Skeletal muscle satellite cell (primary cell): ENCODE measurements around the gene URI1.

Source experiments
- H3K27me3 ChIP-seq: 2 replicates; pipeline ENCODE4 v1.7.0; 2013; ENCODE audit warnings: low read length; ENCODE audit not compliant: control insufficient read depth, insufficient read depth
- H3K36me3 ChIP-seq: 2 replicates; pipeline ENCODE4 v1.7.0; 2013; ENCODE audit warnings: mild to moderate bottlenecking, control low read depth, low read length; ENCODE audit not compliant: insufficient read depth
- H3K4me1 ChIP-seq: 2 replicates; pipeline ENCODE4 v1.7.0; 2013; ENCODE audit warnings: low read length; ENCODE audit not compliant: control insufficient read depth, insufficient read depth
- H3K4me2 ChIP-seq: 2 replicates; pipeline ENCODE4 v1.7.0; 2013; ENCODE audit warnings: mild to moderate bottlenecking, low read length
- H3K4me3 ChIP-seq: 2 replicates; pipeline ENCODE4 v1.7.0; 2013; ENCODE audit warnings: low read length
- H3K9ac ChIP-seq: 2 replicates; pipeline ENCODE4 v1.7.0; 2013; ENCODE audit warnings: mild to moderate bottlenecking, low read depth, low read length, moderate library complexity
- H3K9me3 ChIP-seq: replicated peaks from 2 replicates; pipeline ENCODE4 v1.7.0; 2013; ENCODE audit warnings: mild to moderate bottlenecking, control low read depth, low read length

URI1 gene

GRCh38 chr19:30004403-30004802 is 62.4 kb downstream of the URI1 start:
- H3K4me3 ChIP-seq: no peak overlapping the region
- no peaks in the 10 kb centered on the region for H3K9me3 ChIP-seq
- H3K4me2 ChIP-seq: no peak overlapping the region
- peaks cover 13% of the 10 kb centered on the region for H3K36me3 ChIP-seq
- no peak overlapping the region for H3K9ac ChIP-seq
- no peaks in the 10 kb centered on the region for H3K4me1 ChIP-seq
- no peaks in the 10 kb centered on the region for H3K27me3 ChIP-seq

GRCh38 chr19:30006207-30006606 is 64.2 kb downstream of the URI1 start:
- no peak overlapping the region for H3K9ac ChIP-seq

GRCh38 chr19:30008169-30008568 is 66.1 kb downstream of the URI1 start:
- H3K9ac ChIP-seq: no peak overlapping the region
- no peaks in the 10 kb centered on the region for H3K9me3 ChIP-seq
- peaks cover 20% of the 10 kb centered on the region for H3K36me3 ChIP-seq
- H3K4me1 ChIP-seq: no peaks in the 10 kb centered on the region
- H3K4me3 ChIP-seq: no peak overlapping the region
- H3K27me3 ChIP-seq: no peaks in the 10 kb centered on the region
- no peak overlapping the region for H3K4me2 ChIP-seq

More at GRCh38 chr19:30006207-30006606, 64.2 kb downstream of the URI1 start:
- Histone ChIP-seq H3K4me1 (no peaks in the 10 kb centered on the region), H3K4me3 (no peak overlapping the region), H3K36me3 (peaks cover 15% of the 10 kb centered on the region), H3K4me2 (no peak overlapping the region), H3K9me3 (no peaks in the 10 kb centered on the region), H3K27me3 (no peaks in the 10 kb centered on the region)

- H3K4me2 ChIP-seq: no peak overlapping the region
- no peaks in the 10 kb centered on the region for H3K4me1 ChIP-seq
- no peak overlapping the region for H3K4me3 ChIP-seq
- peaks cover 20% of the 10 kb centered on the region for H3K36me3 ChIP-seq
- no peaks in the 10 kb centered on the region for H3K9me3 ChIP-seq
- no peaks in the 10 kb centered on the region for H3K27me3 ChIP-seq
- no peak overlapping the region for H3K9ac ChIP-seq
These were observed 67.0 kb downstream of the URI1 start for GRCh38 chr19:30009013-30009412.

GRCh38 chr19:30011051-30011578 is 69.1 kb downstream of the URI1 start:
- Histone ChIP-seq H3K27me3 (no peaks in the 10 kb centered on the region), H3K36me3 (peaks cover 25% of the 10 kb centered on the region), H3K9me3 (no peaks in the 10 kb centered on the region)

GRCh38 chr19:30014770-30015169 is 72.7 kb downstream of the URI1 start:
- Histone ChIP-seq H3K4me1 (no peaks in the 10 kb centered on the region), H3K27me3 (no peaks in the 10 kb centered on the region), H3K9ac (no peak overlapping the region), H3K36me3 (peaks cover 22% of the 10 kb centered on the region), H3K4me2 (no peak overlapping the region), H3K4me3 (no peak overlapping the region), H3K9me3 (no peaks in the 10 kb centered on the region)

More at GRCh38 chr19:30011051-30011578, 69.1 kb downstream of the URI1 start:
- Histone ChIP-seq H3K4me3 (no peak overlapping the region), H3K9ac (no peak overlapping the region), H3K4me1 (no peaks in the 10 kb centered on the region), H3K4me2 (peak overlapping the region; percentile 50)

GRCh38 chr19:30017172-30017571 is 75.1 kb downstream of the URI1 start:
- Histone ChIP-seq H3K27me3 (no peaks in the 10 kb centered on the region), H3K36me3 (peaks cover 21% of the 10 kb centered on the region), H3K4me3 (no peak overlapping the region)

GRCh38 chr19:30020189-30020588 is 78.2 kb downstream of the URI1 start:
- Histone ChIP-seq H3K36me3 (peaks cover 12% of the 10 kb centered on the region), H3K4me2 (no peak overlapping the region), H3K4me1 (no peaks in the 10 kb centered on the region), H3K4me3 (no peak overlapping the region), H3K9ac (no peak overlapping the region), H3K27me3 (no peaks in the 10 kb centered on the region), H3K9me3 (no peaks in the 10 kb centered on the region)

More at GRCh38 chr19:30017172-30017571, 75.1 kb downstream of the URI1 start:
- no peak overlapping the region for H3K9ac ChIP-seq
- no peaks in the 10 kb centered on the region for H3K4me1 ChIP-seq
- no peak overlapping the region for H3K4me2 ChIP-seq
- H3K9me3 ChIP-seq: no peaks in the 10 kb centered on the region

- H3K27me3 ChIP-seq: no peaks in the 10 kb centered on the region
- no peaks in the 10 kb centered on the region for H3K9me3 ChIP-seq
- H3K4me3 ChIP-seq: no peak overlapping the region
- no peak overlapping the region for H3K9ac ChIP-seq
- peaks cover 7% of the 10 kb centered on the region for H3K36me3 ChIP-seq
- H3K4me2 ChIP-seq: no peak overlapping the region
- no peaks in the 10 kb centered on the region for H3K4me1 ChIP-seq
These were observed 80.6 kb downstream of the URI1 start for GRCh38 chr19:30022659-30023058.

- H3K4me3 ChIP-seq: no peak overlapping the region
- no peaks in the 10 kb centered on the region for H3K4me1 ChIP-seq
- H3K27me3 ChIP-seq: no peaks in the 10 kb centered on the region
- no peaks in the 10 kb centered on the region for H3K9me3 ChIP-seq
- no peak overlapping the region for H3K9ac ChIP-seq
- no peak overlapping the region for H3K4me2 ChIP-seq
- H3K36me3 ChIP-seq: peaks cover 5% of the 10 kb centered on the region
These were observed 81.3 kb downstream of the URI1 start for GRCh38 chr19:30023330-30023729.

GRCh38 chr19:30024091-30024490 is 82.1 kb downstream of the URI1 start:
- H3K27me3 ChIP-seq: no peaks in the 10 kb centered on the region
- H3K9ac ChIP-seq: no peak overlapping the region
- no peaks in the 10 kb centered on the region for H3K9me3 ChIP-seq
- H3K36me3 ChIP-seq: no peaks in the 10 kb centered on the region
- no peak overlapping the region for H3K4me3 ChIP-seq
- no peaks in the 10 kb centered on the region for H3K4me1 ChIP-seq
- no peak overlapping the region for H3K4me2 ChIP-seq

- Histone ChIP-seq H3K4me1 (no peaks in the 10 kb centered on the region), H3K27me3 (no peaks in the 10 kb centered on the region), H3K36me3 (no peaks in the 10 kb centered on the region), H3K4me2 (no peak overlapping the region), H3K9me3 (no peaks in the 10 kb centered on the region), H3K9ac (no peak overlapping the region), H3K4me3 (no peak overlapping the region)
These were observed 84.9 kb downstream of the URI1 start for GRCh38 chr19:30026933-30027332.
